DMS 273 (cell line): ENCODE measurements around the gene PPP2R5D.

Source experiments
- DNase-seq: peaks from one replicate; lab custom pipeline; 2025; ENCODE audit not compliant: unreplicated experiment; lab: John Stamatoyannopoulos, UW

Gene PPP2R5D

GRCh38 chr6:42963179-42963854 lies 21.1 kb upstream of the PPP2R5D start:
- DNase-seq, result peak; percentile 58

DNA sequence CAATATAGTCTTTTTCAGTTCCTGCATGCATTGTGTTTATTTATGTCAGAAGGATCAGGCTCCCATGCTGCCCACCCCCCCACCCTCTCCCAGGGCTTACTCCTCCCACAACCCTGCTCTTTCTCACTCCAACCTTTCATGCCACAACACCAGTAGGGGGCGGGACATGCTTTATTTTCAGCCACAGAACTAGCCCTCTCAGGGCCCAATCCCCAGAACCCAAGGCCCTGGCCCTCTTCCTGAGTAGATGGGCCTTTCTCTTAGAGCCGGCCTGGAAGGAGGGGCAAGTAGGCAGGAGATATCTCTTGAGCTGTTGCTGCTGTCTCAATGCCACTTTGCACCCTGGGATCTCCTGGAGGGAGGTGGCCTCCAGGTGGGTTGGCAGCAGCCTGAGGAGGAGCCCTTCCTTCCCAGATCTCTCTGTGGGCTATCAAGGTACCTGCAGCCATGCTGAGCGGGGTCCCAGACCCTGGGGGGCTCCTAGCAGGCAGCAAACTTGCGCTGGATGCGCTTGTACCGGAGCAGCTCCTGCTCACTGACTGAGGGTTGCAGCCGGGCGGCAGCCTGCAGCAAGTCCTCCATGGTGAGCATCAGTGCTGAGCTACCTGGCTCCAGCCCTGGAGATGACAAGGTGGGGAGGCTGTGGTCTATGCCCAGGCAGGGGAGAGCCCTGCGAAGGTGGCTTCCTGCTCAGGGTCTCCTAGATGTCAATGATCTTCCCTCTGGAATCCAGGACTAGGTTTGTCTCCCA lies 20.3 kb upstream of the PPP2R5D start:
- DNase-seq, result peak; percentile 90

DNA sequence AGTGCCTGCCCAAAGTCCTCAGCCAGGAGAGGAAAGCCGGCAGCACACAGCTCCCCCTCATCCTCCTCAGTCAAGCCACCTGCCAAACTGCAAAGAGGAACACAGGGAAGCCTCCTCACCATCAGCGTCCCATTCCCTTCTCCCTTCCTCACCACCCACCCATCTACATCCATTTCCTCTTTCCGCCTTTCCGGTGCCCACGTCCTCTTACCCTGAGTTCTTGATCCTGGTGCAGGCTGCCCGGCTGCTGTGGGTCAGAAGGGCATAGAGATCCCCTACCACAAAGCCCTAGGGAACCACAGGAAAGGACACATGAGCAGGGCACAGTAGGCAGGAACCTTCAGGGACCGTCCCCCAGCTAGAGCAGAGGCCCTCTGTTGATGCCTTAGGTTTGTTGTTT lies 17.8 kb upstream of the PPP2R5D start:
- DNase-seq, result no peak

GRCh38 chr6:42967228-42967627 lies 17.1 kb upstream of the PPP2R5D start:
- DNase-seq, result no peak

DNA sequence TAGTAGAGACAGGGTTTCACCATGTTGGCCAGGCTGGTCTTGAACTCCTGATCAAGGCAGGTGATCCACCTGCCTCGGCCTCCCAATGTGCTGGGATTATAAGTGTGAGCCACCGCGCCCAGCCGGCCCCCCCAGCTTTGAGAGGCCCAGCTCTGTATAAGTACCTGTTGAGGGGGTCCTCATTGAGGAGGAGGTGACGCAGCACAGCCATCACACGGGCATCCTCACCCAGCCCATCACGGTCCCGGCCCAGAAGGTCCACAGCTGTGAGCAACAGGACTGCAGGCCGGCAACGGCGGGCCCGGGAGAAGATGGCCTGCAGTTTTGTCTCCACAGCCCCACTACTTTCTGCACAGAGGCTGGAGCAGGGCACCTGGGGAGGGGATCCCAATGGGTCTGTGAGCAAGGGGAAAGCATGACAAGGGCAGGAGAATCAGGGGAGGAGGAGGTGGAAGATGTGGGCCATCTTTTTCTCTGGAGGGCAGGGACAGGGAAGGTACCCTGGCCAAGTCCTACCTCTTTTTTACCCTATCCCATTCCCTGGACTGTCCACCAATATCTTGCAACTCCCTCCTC lies 16.2 kb upstream of the PPP2R5D start:
- DNase-seq, result no peak

- DNase-seq, result no peak
Measured at GRCh38 chr6:42968783-42969182, 15.6 kb upstream of the PPP2R5D start.

DNA sequence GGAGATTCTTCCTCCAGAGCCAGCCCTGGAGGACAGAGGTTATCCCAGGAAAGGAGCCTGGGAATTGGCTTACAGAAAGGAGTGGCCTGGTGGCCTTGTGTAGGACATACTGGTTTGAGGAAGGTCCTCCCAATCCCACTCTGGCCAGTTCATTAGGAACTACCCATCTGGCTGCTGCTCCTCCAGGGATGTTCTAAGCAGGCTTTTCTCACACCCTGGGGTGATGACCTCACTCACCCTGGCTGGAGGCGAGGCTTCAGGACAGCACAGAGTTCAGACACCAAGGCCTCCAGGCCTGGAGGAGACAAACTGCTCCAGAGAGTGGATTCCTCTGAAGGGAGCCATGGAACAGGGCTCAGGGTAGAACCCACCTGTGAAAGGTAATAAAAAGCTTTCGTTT lies 14.9 kb upstream of the PPP2R5D start:
- no peak for DNase-seq

DNA sequence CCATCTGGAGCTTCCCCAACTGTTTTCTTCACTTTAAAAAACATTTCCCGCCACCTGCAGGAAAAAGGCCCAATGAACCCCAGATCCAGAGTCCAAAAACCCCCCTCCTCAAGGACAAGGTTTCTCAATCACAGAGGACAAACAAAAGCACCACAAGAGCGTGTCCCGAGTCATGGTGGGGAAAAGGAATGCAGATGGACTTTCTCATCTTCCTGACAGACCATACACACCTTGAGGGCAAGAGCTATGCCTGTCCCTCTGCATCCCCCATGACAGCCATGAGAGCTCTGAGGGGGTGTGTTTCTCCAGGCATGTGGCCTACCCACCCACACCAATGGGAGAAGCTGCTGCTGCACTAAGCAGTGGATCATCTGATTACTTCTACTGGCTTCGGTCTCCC lies 14.4 kb upstream of the PPP2R5D start:
- DNase-seq, result no peak

DNA sequence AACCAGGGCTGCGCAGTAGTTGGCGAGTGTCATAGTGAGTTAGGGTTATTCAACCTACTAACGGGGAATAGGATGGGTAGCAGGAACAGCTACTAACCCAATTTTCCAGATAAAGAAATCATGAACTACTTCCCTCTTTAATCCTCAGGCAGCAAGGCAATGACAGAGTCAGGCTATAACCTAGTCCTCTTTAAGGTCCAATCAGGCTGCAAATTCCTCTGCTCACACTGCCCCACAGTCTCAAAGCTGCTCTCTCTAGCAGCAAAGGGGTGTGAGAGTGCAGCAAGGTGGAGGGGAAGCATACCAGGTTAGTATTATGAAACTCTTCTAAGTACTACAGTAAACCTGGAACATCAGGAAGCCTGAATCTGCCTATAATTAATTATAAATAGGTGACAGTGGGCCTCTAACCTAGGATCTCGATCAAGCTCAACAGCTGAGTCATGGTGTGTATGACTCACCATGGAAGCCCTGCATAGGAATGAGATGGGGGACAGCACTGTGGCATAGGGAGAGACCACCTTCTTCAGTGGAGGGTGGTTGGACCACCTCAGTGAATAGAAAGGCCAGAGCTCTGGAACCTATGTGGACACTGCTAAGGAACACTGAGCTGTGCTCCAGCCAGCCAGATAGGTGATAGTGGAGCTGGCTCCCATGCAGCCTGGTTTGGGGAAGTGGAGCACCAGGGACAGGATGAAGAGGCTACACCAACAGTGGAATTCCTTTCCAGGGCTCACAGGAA lies 13.3 kb upstream of the PPP2R5D start:
- DNase-seq, result no peak

DNA sequence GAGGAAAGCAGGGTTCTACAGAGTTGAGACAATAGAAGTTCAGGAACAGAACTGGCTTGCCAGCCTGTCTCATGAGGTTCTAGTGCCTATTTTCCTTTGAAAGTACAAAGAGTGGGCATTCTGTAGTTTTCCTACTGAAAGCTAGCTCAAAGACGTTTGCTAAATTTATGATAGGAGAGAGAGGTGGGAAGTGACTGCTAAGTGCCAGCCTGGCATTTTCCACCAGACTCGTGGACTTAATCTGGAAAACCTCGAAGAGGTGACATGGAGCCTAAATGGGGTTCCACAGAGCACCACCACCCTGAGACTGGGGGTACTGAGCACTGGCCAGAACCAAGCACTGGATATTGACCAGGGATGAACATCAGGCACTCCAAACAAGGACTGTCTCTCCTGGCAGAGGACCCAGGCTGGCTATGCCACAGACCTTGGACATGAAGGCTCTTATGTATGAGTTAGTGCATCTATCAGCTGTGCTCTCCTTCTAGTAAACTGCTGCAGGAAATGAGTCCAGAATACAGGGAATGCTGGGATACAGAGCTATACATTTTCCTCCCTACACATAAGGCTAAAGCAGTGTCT lies 12.5 kb upstream of the PPP2R5D start:
- no peak for DNase-seq

GRCh38 chr6:42973926-42974325 lies 10.4 kb upstream of the PPP2R5D start:
- no peak for DNase-seq

DNA sequence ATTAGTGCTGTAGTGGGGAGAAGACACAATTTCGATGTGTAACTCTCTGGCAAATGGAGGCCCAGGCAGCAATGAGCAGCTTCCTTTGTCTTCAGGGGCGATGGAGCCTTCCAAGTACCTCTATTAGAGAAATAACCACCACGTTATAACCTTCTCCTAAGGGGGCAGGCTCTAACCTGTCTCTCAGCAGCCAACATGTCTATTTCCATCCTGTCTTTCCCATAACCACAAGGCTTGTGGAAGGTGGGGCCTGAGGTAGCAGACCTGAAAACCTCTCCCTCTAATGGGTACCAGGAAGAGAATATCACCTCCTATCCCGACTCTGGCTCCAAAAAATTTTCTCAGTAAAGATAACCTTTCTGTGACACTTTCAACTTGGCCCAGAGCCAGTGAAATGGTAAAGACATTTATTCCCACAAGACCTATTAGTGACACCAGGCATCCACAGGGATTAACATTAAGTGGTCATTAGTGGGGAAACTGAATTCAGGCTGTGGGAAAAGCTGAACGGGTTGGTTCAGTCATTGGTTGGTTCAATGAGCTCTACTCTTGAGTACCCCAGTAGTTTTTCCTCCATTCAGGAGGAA lies 9.4 kb upstream of the PPP2R5D start:
- no peak for DNase-seq

- peak; percentile 61 for DNase-seq
Measured at GRCh38 chr6:42978487-42978838, 5.9 kb upstream of the PPP2R5D start.

DNA sequence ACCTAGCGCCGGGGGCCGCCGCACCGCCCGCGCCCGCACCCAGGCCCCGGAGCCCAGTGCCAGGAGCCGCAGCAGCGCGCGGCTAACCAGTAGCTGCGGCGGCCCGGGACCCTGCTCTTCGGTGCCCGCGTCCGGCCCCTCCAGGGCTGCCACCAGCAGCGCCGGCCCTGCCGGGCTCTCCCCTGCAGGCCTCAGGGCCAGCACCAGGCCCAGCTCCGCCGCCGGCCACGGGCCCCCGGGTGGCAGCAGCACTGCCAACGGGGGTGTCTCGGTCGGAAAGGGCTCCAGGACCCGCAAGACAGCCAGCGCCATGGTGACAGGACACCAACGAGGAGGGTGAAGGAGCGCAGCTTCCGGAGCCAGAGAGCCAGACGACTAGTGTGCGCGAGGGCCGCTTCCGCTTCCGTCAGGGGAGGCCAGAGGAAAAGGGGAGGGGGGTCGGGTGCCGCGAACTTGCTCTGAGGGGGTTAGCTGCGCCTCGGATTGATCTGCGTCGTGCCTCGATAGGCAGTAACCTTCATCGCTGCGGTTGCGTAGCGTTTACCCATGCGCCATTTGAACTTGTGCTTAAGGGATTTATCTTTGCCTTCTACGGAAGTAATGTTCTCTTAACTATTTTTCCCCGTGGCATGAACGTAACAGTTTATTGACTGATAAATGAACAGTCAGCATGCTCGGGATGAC lies 5.4 kb upstream of the PPP2R5D start, which contains the start of gene PEX6:
Gene PEX6, minus strand, starts transcription at position 343 of the 684 bp plus-strand sequence. Its CDS starts 31 bp downstream, at position 312.
- DNase-seq, result peak; percentile 97

- DNase-seq, result peak; percentile 74
Measured at GRCh38 chr6:42979523-42980177, 4.7 kb upstream of the PPP2R5D start.

DNA sequence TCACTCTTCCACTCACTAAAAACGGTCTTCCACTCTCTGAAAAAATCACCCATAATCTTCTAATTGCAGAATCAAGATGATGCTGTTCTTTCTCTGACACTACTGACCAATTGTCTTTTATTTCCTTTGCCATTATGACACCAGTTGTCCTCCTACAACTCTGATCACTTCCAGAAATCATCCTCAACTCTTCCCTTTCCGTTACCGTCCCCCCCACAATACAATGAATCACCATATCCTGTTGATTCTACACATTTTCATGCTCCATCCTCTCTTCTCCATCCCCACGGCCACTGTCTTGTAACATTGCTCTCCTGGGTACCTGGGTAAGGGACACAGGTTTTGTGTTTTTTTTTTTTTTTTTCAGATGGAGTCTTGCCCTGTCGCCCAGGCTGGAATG lies 2.5 kb upstream of the PPP2R5D start:
- DNase-seq, result no peak

DNA sequence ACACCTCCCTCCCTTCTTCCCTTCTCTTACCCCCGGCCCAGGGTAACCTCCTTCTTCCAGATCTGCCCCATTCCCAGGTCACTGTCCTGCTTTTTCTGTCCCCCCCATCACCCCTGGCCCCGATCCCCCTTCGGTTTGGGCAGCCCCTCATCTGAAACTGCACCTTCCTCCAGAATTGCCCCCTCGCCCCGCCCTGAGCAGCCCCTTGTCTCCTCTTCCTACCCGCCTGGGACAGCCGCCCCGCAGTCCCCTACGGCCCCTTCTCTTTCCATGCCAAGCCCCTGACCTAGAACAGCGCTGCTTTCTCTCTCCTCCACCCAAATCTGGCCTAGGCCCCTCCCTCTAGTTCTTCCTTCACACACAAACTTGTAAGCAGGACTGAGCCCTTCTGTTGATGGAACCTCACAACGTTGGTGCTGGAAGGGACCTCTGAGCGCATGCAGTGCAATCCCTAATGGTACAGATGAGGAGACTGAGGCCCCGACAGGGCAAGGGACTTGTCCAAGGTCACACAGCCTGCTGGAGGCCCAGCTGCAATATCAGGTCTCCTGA lies 630 bp downstream of the PPP2R5D start:
- DNase-seq, result peak; percentile 29

DNA sequence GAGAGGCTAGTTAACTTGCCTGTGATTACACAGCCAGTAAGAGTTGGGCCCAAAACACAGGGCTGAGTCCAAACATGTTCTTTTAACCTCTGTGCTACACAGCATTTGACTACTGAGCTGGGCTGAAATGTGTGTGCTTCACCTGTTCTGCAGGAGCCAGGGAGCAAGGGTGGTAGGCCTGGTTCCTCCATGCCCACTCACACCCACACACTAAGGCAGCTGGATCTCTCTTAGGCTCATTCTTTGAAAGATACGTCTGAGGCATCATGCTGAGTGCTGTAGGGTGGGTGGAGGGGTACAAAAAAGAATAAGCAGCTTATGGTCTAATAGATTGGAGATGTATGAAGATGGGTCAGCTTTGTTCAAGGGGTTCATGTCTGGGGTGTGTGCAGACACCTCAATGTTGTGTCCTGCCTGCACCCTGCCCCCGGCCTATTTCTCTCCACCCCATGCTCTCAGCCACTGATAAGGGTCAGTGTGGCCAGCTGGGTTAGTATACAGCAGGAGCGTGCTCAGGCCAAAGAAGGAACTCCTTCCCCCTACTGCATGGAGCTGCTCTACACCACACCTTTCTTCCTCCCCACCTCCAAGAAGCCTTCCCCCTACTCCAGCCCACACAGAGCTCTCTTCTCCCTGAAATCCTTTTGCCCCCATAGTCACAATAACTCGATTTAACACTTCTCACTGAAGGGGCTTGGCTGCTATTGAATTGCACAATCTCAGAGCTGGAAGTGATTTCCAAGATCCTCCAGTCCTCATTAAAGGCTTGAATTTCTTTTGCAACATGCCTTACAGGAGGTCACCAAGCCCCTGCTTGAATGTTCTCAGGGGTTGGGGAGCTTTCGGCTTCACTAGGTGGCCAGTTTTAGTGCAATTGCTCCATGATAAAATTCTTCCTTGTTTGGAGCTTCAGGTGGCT lies 3.4 kb downstream of the PPP2R5D start:
- DNase-seq, result no peak
